HCT116 (cell line): ENCODE results near the gene CNTN5. TPM values are rescaled to one million over a fixed set of nuclear protein-coding genes. Genes with fewer than 3 reads are reported as not detected.

Experiments
- ATAC-seq: fragments of 200-7000 bp; cut with Tn5 transposase; 2 replicates; pipeline ENCODE4 v1.9.1; 2020; ENCODE audit warnings: mild to moderate bottlenecking, moderate library complexity
- BruUV-seq: library from RNA; stranded (reverse); fragments of 400-500 nt; replicated peaks from 2 replicates; lab custom pipeline; 2021; lab: Mats Ljungman, UMichigan
- CTCF ChIA-PET: fragments of 300-600 bp; sonication (Branson Sonifier 250); formaldehyde crosslinking; loops from one replicate; lab custom pipeline; 2021; ENCODE audit warnings: antibody characterized with exemption; lab: Charles Lee
- POLR2A ChIA-PET: fragments of 300-600, 350-600 bp; sonication (Branson Sonifier 250); formaldehyde crosslinking; loops from one replicate; lab custom pipeline; 2021; ENCODE audit warnings: antibody characterized with exemption; lab: Charles Lee
- RAD21 ChIA-PET, 2 experiments: fragments of 300-600 bp; sonication (Branson Sonifier 250); formaldehyde crosslinking; loops; one replicate each; lab custom pipeline; 2023; ENCODE audit warnings: low total read pairs in 2 of 2; ENCODE audit not compliant: uncharacterized antibody in 2 of 2, unreplicated experiment in 2 of 2, low non-redundant PET in 1 of 2; lab: Charles Lee
- DNase-seq: peaks from one replicate; pipeline ENCODE4 v3.0.0-alpha.2; 2010; ENCODE audit warnings: low read depth, low spot score
- H2AFZ ChIP-seq: fragments of 200-600 bp; shearing (Covaris generic), sonication (generic); 2 replicates; pipeline ENCODE4 v1.6.1; 2017; ENCODE audit warnings: low read depth, mixed run types, mixed read lengths, antibody characterized with exemption, low read length; ENCODE audit not compliant: poor library complexity, severe bottlenecking
- H3K27ac ChIP-seq: 2 replicates; pipeline ENCODE4 v1.5.1; 2012; ENCODE audit warnings: low read depth, low read length
- H3K27me3 ChIP-seq: fragments of 200-600 bp; sonication (generic); 2 replicates; pipeline ENCODE4 v1.6.1; 2016; ENCODE audit warnings: mixed run types, low read length, mixed read lengths; ENCODE audit not compliant: insufficient read depth
- H3K36me3 ChIP-seq, 2 experiments: fragments of 200-500 bp in 1 of 2; fragments of 200-600 bp in 1 of 2; sonication (Bioruptor generic) in 1 of 2; sonication (generic) in 1 of 2; 2 replicates each; pipeline versions ENCODE4 v1.5.1 to v1.6.1; 2014 to 2016; ENCODE audit warnings: low read length in 2 of 2, inconsistent platforms in 1 of 2, mixed read lengths in 1 of 2, mixed run types in 1 of 2; ENCODE audit not compliant: insufficient read depth in 2 of 2, control insufficient read depth in 1 of 2
- H3K4me1 ChIP-seq, 2 experiments: fragments of 200-600 bp in 1 of 2; sonication (generic) in 1 of 2; 2 replicates each; pipeline versions ENCODE4 v1.5.1 to v1.6.1; 2012 to 2017; ENCODE audit warnings: low read length in 2 of 2, inconsistent platforms in 1 of 2, mild to moderate bottlenecking in 1 of 2, mixed read lengths in 1 of 2, mixed run types in 1 of 2, moderate library complexity in 1 of 2; ENCODE audit not compliant: insufficient read depth in 2 of 2, control insufficient read depth in 1 of 2
- H3K4me2 ChIP-seq: fragments of 200-600 bp; sonication (generic); 2 replicates; pipeline ENCODE4 v1.6.1; 2017; ENCODE audit warnings: mixed run types, low read length, mixed read lengths
- H3K4me3 ChIP-seq, 2 experiments: fragments of 200-600 bp in 1 of 2; sonication (generic) in 1 of 2; replicated peaks in 1 of 2; 2 replicates each; pipeline ENCODE4 v1.5.1; 2011 to 2016; ENCODE audit warnings: low read length in 2 of 2, control low read depth in 1 of 2, low read depth in 1 of 2, mild to moderate bottlenecking in 1 of 2, mixed read lengths in 1 of 2, mixed run types in 1 of 2
- H3K79me2 ChIP-seq: fragments of 200-600 bp; sonication (generic); 2 replicates; pipeline ENCODE4 v1.6.1; 2017; ENCODE audit warnings: mild to moderate bottlenecking, mixed run types, low read length, moderate library complexity, mixed read lengths; ENCODE audit not compliant: insufficient read depth
- H3K9ac ChIP-seq: fragments of 200-600 bp; sonication (generic); 2 replicates; pipeline ENCODE4 v1.6.1; 2016; ENCODE audit warnings: low read length, mixed read lengths
- H3K9me2 ChIP-seq: fragments of 200-600 bp; sonication (generic), shearing (Covaris generic); 2 replicates; pipeline ENCODE4 v1.6.1; 2017; ENCODE audit warnings: mixed run types, mild to moderate bottlenecking, moderate library complexity; ENCODE audit not compliant: insufficient read depth
- H3K9me3 ChIP-seq, 2 experiments: fragments of 200-500 bp in 1 of 2; fragments of 200-600 bp in 1 of 2; sonication (Bioruptor generic) in 1 of 2; sonication (generic) in 1 of 2; 2 replicates each; pipeline ENCODE4 v1.6.1; 2014 to 2017; ENCODE audit warnings: low read length in 2 of 2, mixed read lengths in 2 of 2, inconsistent platforms in 1 of 2, low read depth in 1 of 2, mild to moderate bottlenecking in 1 of 2, mixed run types in 1 of 2, moderate library complexity in 1 of 2; ENCODE audit not compliant: control insufficient read depth in 1 of 2, insufficient read depth in 1 of 2
- H4K20me1 ChIP-seq: fragments of 200-600 bp; sonication (generic), shearing (Covaris generic); 2 replicates; pipeline ENCODE4 v1.6.1; 2017; ENCODE audit warnings: mixed run types, mild to moderate bottlenecking, moderate library complexity; ENCODE audit not compliant: insufficient read depth
- EZH2 ChIP-seq: fragments of 200-600 bp; sonication (generic); IDR thresholded peaks from 2 replicates; pipeline ENCODE4 v1.6.1; 2017; ENCODE audit warnings: antibody characterized with exemption, mixed run types
- EZH2phosphoT487 ChIP-seq: fragments of 200-600 bp; IDR thresholded peaks from 2 replicates; pipeline ENCODE4 v1.6.1; 2018; ENCODE audit warnings: antibody characterized with exemption, borderline replicate concordance
- FOSL1 ChIP-seq: IDR thresholded peaks from 2 replicates; pipeline ENCODE4 v1.6.1; 2012; ENCODE audit warnings: low read depth
- JUND ChIP-seq: IDR thresholded peaks from 2 replicates; pipeline ENCODE4 v1.6.1; 2012
- POLR2AphosphoS5 ChIP-seq: IDR thresholded peaks from 2 replicates; pipeline ENCODE4 v1.6.1; 2011; ENCODE audit warnings: mild to moderate bottlenecking, low read depth, low read length, moderate library complexity
- RAD21 ChIP-seq: IDR thresholded peaks from 2 replicates; pipeline ENCODE4 v1.6.1; 2012; ENCODE audit warnings: low read depth, mild to moderate bottlenecking
- SP1 ChIP-seq: IDR thresholded peaks from 2 replicates; pipeline ENCODE4 v1.6.1; 2012; ENCODE audit warnings: low read depth
- SRF ChIP-seq: IDR thresholded peaks from 2 replicates; pipeline ENCODE4 v1.6.1; 2012; ENCODE audit warnings: low read depth
- ZFX ChIP-seq: fragments of 450-650 bp; IDR thresholded peaks from 2 replicates; pipeline ENCODE4 v1.6.1; 2017
- intact Hi-C: fragments of 100-400 bp; cut with micrococcal nuclease; formaldehyde crosslinking; loops from 2 replicates; pipeline ENCODE4 v1.10.0; 2022
- total RNA-seq: library from RNA; stranded (reverse); gene quantifications from one replicate; pipeline ENCODE4 v1.2.1, GENCODE V29; 2021; ENCODE audit not compliant: unreplicated experiment
- TF ChIP-seq, protein P1 (sequence below), 3 experiments: fragments of 200-600 bp in 1 of 3; sonication (generic) in 1 of 3; IDR thresholded peaks in 2 of 3; conservative IDR thresholded peaks in 1 of 3; 2 replicates each; pipeline ENCODE4 v1.5.1; 2012 to 2017; ENCODE audit warnings: low read depth in 2 of 3, low read length in 2 of 3, antibody characterized with exemption in 1 of 3, borderline replicate concordance in 1 of 3, control low read depth in 1 of 3, mild to moderate bottlenecking in 1 of 3, mixed read lengths in 1 of 3, mixed run types in 1 of 3, moderate library complexity in 1 of 3; ENCODE audit not compliant: insufficient read depth in 1 of 3
- TF ChIP-seq, protein P2 (sequence below): IDR thresholded peaks from 2 replicates; pipeline ENCODE4 v1.6.1; 2011; ENCODE audit warnings: mild to moderate bottlenecking, low read length, moderate library complexity; ENCODE audit not compliant: insufficient replicate concordance; ENCODE audit errors: extremely low read depth

Gene CNTN5
- total RNA-seq, 1 experiment from 2014 or later: not detected

DNA sequence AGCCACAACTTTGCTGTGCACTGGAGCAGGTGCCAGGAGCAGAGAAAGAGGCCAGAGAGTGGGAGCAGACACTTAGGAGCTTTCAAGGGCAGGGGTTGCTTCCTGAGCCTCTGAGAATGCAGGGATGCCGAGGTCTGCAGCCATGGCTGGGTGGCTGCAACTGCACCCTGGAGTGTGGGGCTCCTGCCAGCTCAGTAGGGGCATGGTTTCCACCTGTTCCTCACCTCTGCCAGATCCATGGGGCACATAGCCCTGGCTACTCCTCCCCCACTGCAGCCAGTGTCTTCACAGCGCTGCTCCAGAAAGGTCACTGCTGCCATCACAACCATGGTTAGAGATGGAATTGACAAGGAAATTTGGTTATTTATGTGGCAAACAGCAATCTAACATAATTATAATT, 404.8 kb downstream of the CNTN5 start:
- Histone ChIP-seq H4K20me1 (no peaks in the 10 kb centered on the region), H3K9ac (no peak overlapping the region), H3K79me2 (no peaks in the 10 kb centered on the region), H3K9me3 (peaks cover 3 to 5% of the 10 kb centered on the region in 2 experiments; a peak in 2 of 4 replicates), H3K36me3 (no peaks in the 10 kb centered on the region), H2AFZ (no peak overlapping the region), H3K9me2 (no peaks in the 10 kb centered on the region), H3K27me3 (no peaks in the 10 kb centered on the region), H3K27ac (no peak overlapping the region), H3K4me2 (no peak overlapping the region), H3K4me3 (no peak overlapping the region), H3K4me1 (no peaks in the 10 kb centered on the region)
- POLR2A ChIA-PET: no interaction called here
- DNase-seq (no peak), ATAC-seq (no peak)
- CTCF ChIA-PET: no interaction called here
- RAD21 ChIA-PET: no interaction called here
- BruUV-seq: no TSS peak
- intact Hi-C loops: no loop called here
- TF ChIP-seq EZH2: no peak
- no peak for TF ChIP-seq JUND
- no peak for TF ChIP-seq ZFX
- TF ChIP-seq POLR2AphosphoS5: no peak
- no peak for TF ChIP-seq SRF
- TF ChIP-seq, protein P1, sequence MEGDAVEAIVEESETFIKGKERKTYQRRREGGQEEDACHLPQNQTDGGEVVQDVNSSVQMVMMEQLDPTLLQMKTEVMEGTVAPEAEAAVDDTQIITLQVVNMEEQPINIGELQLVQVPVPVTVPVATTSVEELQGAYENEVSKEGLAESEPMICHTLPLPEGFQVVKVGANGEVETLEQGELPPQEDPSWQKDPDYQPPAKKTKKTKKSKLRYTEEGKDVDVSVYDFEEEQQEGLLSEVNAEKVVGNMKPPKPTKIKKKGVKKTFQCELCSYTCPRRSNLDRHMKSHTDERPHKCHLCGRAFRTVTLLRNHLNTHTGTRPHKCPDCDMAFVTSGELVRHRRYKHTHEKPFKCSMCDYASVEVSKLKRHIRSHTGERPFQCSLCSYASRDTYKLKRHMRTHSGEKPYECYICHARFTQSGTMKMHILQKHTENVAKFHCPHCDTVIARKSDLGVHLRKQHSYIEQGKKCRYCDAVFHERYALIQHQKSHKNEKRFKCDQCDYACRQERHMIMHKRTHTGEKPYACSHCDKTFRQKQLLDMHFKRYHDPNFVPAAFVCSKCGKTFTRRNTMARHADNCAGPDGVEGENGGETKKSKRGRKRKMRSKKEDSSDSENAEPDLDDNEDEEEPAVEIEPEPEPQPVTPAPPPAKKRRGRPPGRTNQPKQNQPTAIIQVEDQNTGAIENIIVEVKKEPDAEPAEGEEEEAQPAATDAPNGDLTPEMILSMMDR (IDR thresholded peaks at IDR 0.05 in 2 of 3, conservative IDR thresholded peaks at IDR 0.05 in 1 of 3; ENCODE audit: borderline replicate concordance in 1 of 3, insufficient read depth in 1 of 3, low read depth in 2 of 3, low read length in 2 of 3): no peak
- TF ChIP-seq SP1: no peak

DNA sequence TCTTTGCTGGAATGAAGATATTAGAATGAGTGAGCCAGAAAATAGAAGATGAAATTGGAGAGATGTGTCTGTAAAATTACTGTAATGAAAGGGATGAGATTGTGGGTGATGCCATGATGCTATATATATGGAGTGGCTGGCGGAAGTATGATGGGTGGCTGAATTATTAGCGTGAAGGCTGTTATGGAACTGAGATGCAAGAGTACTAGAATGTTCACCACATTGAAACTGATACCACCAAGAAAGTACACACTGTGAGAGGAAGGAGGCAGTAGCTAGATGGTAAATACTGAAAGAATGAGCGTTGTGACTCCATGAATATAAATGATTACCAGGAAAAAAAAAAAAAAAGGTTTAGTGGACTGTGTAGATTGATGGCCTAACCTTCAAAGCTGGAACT, 411.9 kb downstream of the CNTN5 start:
- CTCF ChIA-PET: no interaction called here
- POLR2A ChIA-PET: no interaction called here

More for the DNA sequence above, 411.9 kb downstream of the CNTN5 start:
- TF ChIP-seq RAD21 (no peak), FOSL1 (no peak), POLR2AphosphoS5 (no peak), SRF (no peak), EZH2phosphoT487 (no peak)
- TF ChIP-seq, protein P2, sequence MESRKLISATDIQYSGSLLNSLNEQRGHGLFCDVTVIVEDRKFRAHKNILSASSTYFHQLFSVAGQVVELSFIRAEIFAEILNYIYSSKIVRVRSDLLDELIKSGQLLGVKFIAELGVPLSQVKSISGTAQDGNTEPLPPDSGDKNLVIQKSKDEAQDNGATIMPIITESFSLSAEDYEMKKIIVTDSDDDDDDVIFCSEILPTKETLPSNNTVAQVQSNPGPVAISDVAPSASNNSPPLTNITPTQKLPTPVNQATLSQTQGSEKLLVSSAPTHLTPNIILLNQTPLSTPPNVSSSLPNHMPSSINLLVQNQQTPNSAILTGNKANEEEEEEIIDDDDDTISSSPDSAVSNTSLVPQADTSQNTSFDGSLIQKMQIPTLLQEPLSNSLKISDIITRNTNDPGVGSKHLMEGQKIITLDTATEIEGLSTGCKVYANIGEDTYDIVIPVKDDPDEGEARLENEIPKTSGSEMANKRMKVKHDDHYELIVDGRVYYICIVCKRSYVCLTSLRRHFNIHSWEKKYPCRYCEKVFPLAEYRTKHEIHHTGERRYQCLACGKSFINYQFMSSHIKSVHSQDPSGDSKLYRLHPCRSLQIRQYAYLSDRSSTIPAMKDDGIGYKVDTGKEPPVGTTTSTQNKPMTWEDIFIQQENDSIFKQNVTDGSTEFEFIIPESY: no peak
- H3K4me2 ChIP-seq: no peak overlapping the region
- DNase-seq (no peak), ATAC-seq (no peak)
- H3K27ac ChIP-seq: no peak overlapping the region
- H3K4me3 ChIP-seq: no peak overlapping the region
- intact Hi-C loops: no loop called here
- H4K20me1 ChIP-seq: no peaks in the 10 kb centered on the region
- no peaks in the 10 kb centered on the region for H3K79me2 ChIP-seq
- H3K27me3 ChIP-seq: no peaks in the 10 kb centered on the region
- peaks cover 4 to 5% of the 10 kb centered on the region in 2 experiments; a peak in 1 of 4 replicates for H3K9me3 ChIP-seq
- H3K9me2 ChIP-seq: no peaks in the 10 kb centered on the region
- no TSS peak for BruUV-seq
- H3K36me3 ChIP-seq: no peaks in the 10 kb centered on the region
- H3K4me1 ChIP-seq: no peaks in the 10 kb centered on the region
- no peak overlapping the region for H3K9ac ChIP-seq
- no peak overlapping the region for H2AFZ ChIP-seq
- RAD21 ChIA-PET: no interaction called here
